IPS-NIHi7 (cell line): ENCODE results near the gene GRID1.
A peak's percentile ranks its signal among the peaks of the same experiment; 100 is the strongest.
"Not testable (repeated sequence)": the region's sequence is repeated elsewhere in the genome, so short reads cannot be mapped to it uniquely, and the experiment has no call there.

ENCODE experiments used
- DNase-seq: peaks from one replicate; pipeline ENCODE4 v3.0.0; 2012; ENCODE audit warnings: mixed read lengths; ENCODE audit errors: extremely low spot score

Gene GRID1

DNA sequence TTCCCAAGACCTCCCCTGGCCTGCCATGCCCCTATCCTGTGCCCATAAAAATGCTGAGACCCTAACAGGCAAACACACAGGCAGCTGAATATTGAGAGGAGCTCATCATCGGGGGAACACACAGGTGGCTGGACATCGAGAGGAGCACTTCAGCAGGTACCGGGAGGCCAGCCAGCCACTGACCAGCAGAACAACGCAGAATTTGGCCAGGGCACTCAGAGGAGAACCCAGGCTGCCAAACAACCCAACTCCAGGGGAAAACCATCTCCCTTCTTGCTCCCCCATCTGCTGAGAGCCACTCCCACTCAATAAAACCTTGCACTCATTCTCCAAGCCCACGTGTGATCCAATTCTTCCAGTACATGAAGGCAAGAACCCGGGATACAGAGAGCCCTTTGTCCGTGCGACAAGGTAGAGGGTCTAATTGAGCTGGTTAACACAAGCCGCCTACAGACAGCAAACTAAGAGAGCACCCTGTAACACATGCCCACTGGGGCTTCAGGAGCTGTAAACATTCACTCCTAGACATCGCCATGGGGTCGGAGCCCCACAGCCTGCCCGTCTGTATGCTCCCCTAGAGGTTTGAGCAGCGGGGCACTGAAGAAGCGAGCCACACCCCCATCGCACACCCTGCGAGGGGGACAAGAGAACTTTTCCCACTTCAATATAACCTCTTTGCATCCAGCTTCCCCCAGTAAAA lies 258.8 kb downstream of the GRID1 start:
- not testable (repeated sequence) for DNase-seq

DNA sequence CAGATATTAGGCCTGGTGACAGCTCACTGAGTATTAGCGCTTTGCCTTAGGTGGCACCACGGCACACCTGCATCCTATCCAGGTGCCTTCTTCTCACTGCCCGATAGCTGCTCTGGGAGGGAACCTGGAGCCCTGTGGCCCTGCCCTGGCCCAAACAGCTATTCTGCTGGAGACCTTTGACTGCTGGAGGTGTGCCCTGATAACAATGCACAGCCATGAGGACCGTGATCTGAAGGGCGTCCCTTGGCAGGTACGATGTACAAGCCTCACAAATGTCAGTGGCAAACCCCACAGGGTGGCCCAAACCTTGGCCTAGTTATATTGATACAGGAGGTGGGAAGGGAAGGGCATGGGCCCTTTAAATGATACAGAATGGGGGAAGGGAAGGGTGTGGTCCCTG lies 259.5 kb downstream of the GRID1 start:
- no peak for DNase-seq

DNA sequence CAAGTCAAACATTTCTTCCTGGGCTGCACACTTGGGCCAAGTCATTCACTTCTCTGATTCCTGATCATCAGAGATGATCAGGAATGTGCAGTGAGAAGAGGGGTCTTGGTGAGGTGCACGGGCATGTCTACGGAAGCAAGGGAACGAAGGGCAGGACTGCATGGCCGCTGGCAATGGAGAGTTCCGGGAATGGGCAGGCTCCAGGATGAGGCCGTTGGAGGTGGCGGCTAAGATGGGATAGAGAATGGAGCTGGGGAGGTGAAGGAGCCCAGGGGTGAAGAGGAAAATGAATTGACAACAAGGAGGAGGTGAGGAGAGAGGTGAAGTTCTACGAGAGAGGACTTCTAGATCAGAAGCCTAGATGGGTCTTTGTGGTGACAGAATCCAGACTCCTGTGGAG lies 260.0 kb downstream of the GRID1 start:
- DNase-seq, result no peak

DNA sequence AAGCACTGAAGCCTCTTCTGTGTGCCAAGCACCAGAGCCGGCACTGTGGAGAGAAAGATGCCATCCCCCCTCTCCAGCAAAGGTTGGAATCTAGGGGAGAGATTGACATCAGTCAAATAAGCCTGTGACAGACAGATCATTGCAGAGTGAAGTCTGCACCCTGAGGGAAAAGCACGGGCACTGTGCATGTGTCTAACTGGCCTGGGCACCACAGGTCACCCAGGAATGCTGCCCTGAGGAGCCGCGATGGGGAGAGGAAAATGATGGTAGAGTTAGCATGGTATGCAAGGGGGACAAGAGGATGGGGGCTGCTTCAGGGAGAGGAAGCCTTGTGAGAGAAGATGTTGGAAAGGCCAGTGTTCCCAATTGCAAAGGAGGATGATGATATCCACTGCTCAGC lies 261.0 kb downstream of the GRID1 start:
- no peak for DNase-seq

DNA sequence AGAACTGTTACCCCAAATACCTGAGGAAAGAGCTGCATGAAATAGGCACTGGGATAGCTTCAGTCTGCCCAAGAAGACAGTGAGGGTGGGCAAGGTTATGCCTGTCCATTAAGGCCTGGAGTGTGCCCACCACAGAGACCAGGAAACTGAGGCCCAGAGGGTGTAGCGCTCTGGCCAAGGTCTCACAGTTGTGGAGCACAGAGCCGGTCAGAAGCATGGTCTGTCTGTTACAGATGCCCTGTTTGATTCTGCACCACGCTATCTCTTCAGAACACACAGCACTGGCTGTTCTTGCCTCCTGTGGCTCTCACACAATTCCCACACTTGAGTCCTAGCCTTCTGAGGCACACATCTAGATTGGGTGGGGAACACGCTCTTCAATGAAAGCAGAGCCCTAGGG lies 261.4 kb downstream of the GRID1 start:
- DNase-seq, result no peak

DNA sequence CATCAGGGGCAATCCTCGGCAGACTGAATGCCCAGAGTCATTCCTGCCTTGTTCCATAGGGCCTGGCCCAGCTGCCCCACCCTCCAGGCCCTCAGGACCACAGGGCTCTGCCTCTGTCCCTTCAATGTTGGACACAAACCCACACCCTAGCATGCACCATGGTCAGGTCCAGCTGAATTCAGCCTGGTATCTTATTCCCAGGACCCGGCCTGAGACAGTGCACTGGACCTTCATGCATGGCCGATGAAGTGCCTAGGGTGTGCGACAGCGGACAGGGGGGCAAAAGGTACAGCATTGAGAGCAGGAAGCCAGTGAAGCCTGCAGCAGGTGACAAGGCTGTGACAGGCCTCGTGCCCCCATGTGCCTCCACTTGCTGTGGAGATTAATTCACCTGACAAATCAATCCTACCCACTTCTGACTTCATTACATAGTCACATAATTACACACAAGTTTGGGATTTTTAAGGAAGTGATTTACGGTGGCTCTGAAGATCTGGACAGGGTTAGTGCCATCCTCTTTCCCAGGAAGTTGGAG lies 261.9 kb downstream of the GRID1 start:
- no peak for DNase-seq

DNA sequence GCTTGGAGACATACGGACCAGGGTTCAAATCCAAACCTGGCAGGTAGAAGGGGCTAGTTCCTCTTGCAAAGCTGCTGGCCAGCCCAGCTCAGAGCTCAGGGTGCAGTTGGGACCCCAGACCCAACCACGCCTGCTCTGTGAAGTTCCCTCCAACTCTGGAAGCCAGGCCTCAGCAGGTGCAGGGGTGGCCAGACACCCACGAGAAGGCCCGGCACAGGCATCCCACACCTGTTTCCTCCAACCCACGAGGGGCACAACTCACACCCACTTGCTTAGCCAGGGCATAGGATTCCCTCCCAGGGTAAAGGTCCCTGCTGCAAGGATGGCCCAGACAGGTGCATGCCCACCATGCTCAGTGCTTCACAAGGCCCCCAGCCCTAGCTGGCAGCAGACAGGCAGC lies 262.4 kb downstream of the GRID1 start:
- no peak for DNase-seq

DNA sequence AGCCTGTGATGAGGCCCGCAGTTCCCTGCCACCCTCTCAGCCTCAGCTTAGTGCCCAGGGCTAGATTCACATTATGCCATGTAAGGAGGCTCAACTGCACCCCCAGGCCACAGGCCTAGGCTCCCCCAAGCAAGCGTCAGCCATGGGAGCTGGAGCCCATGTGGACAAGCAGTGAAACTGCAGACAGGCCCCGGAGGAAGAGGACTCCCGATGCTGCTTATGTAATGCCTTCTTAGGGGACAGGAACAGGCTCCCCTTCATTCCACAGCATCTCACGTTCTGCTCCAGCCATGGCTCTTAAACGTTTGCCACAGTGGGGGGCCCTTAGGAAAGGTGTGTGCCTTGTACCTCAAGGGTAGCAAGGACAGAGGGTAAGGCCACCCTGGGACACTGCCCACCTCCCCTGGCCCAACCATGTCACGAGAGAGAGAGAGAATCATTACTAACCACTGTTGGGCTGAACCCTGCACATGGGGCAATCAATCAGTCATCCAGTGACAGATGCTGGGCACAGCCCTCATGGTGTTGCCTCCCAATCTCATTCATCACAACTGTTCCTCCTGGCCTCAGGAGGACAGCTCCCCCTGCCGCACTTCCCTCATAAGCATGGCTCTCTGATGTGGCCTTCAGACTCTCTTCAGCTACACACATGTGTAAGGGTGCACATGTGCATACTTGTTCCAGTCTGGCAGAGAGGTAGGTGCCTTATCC lies 263.0 kb downstream of the GRID1 start:
- peak; percentile 36 for DNase-seq

DNA sequence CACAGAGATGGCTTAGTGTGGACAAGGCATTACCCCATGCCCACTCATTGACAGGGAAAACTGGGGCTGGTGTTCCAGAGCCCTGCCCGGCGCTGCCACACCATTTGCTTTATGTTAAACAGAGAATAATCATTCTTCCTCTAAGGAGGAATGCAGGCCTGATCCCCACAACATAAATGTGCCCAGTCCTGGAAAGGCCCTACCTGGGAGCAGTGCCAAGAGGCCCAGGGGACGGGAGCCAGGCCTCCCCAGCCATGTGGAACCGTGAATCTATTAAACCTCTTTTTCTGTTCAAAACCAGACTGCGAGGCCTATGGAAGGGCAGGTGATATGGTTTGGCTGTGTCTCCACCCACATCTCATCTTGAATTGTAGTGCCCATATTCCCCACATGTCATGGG lies 264.1 kb downstream of the GRID1 start:
- DNase-seq, result no peak

DNA sequence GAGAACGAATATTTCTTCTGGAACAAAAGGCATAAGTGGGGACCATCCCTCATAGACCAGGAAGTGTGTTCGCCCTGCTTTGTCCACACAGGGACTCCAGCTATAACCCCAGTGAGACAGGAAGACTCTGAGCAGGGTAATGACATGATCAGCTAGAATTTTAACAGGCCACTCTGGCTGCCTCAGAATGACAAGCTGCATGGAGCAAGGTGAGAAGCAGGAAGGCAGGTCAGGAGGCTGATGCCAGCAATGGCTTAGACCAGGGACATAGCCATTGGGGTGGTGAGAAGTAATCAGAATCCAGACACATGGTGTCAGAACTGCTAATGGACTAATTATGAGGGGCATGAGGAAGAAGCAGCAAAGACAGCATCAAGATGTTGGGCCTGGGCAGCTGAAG lies 264.6 kb downstream of the GRID1 start:
- no peak for DNase-seq

DNA sequence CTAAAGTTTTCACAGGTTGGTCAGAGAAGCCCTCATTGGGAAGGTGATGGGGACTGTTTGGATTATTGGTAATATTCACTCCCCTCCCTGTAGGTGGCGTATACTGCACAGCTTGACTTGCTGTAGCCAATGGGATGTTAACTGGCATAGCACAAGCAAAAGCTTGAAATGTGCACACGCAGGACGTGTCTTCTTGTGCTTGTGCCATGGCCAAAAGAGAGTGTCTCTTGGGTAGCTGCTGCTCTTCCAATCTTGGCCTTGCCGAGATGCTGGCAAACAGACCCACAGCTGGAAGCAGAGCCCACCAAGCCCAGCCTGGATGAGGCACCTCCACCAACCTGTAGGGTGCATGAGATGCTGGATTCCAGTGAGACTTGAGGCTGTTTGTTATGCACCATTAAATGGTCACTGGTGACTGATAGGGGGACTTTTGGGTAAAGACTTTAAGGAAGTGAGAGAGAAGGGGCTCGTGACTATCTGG lies 266.0 kb downstream of the GRID1 start:
- DNase-seq, result peak; percentile 77

DNA sequence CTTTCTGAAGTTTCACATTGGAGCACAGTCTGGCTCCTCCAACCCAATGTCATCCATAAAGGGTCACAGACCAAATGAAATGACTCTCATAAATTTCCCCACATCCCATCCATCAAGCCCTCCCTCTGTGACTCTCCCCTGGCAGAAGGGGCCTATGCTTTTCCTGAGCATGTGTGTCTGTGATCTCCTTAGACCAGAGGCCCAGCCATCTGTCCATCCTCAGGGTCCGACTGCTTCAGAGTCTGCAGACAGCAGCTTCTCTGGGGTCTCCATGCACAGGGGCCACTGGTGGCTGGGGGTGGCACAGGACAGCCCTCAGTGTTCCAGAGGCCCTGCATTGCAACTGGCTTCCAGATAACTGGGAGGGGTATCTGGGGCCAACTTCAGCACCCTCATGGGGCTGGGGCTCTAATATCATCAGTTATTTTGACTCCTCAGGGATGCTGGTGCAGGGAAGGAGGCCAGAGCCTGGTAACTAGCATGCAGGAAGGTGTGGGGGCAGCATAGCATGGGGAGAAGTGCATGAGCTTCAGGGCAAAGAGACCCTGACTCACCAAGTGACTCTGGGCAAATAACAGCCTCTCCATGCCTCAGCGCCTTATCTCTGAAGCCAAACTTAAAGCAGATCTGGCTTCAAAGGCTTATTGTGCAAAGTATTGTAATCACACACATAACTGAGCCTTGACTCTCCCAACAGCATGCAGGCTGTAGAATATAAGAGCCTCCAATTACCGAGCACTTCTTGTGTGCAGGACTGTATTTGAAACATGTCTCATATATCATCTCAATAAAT lies 266.9 kb downstream of the GRID1 start:
- DNase-seq, result no peak

DNA sequence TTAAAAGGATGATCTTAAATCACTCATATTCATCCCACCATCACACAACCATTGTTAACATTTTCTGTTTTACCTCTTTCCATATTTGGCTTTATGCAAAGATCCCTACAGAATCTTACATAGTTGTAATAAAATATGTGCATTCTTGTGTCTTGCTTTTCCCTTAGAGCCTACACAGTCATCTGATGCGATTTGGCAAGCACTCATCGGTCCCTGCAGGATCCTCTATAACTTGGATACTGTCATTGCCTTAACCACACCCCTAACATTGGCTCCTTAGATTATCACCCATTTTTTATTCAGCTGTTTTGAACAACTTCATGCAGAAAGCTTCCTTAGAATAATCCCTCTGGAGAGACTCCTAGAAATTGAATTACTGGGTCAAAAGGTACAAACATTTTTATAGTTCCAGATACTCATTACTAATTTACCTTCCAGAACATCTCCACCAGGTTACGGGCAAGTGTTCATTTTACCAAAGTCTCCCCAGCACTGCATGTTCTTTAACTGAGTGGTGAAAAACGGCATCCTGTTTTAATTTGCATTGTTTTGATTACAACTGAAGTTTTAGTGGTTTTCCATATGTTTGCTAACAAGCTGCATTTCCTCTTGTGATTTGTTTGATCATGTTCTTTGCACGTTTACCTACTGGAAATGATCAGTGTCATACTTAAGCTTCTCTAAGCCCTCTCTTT lies 268.3 kb downstream of the GRID1 start:
- DNase-seq, result no peak

DNA sequence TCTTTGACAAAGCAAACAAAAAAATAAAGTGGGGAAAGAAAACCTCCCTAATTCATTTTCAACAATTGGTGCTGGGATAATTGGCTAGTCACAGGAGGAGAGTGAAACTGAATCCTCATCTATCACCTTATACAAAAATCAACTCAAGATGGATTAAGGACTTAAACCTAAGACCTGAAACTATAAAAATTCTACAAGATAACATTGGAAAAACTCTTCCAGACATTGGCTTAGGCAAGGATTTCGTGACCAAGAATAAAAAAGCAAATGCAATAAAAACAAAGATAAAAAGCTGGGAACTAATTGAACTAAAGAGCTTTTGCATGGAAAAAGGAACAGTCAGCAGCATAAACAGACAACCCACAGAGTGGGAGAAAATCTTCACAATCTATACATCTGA lies 271.5 kb downstream of the GRID1 start:
- DNase-seq, result not testable (repeated sequence)

DNA sequence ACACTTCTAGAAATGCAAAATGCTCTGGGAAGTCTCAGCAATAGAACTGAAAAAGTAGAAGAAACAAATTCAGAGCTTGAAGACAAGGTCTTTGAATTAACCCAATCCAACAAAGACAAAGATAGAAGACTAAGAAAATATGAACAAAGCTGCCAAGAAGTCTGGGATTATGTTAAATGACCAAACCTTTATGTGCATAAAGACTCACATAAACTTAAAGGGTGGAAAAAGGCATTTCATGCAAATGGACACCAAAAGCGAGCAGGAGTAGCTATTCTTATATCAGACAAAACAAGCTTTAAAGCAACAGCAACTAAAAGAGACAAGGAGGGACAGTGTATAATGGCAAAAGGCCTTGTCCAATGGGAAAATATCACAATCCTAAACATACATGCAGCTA lies 274.3 kb downstream of the GRID1 start:
- not testable (repeated sequence) for DNase-seq

DNA sequence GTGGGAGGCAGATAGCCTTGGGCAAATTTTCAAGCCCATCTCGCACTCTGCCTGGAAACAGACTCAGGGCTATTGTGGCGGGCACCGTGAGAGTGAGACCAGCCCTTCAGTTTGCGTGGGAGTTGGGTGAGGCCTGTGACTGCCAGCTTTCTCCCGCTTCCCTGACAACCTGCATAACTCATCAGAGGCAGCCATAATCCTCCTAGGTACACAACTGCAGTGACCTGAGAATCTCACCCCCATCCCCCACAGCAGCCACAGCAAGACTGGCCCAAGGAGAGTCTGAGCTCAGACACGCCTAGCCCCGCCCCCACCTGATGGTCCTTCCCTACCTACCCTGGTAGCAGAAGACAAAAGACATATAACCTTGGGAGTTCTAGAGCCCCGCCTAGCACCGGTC lies 275.4 kb downstream of the GRID1 start:
- DNase-seq, result no peak

DNA sequence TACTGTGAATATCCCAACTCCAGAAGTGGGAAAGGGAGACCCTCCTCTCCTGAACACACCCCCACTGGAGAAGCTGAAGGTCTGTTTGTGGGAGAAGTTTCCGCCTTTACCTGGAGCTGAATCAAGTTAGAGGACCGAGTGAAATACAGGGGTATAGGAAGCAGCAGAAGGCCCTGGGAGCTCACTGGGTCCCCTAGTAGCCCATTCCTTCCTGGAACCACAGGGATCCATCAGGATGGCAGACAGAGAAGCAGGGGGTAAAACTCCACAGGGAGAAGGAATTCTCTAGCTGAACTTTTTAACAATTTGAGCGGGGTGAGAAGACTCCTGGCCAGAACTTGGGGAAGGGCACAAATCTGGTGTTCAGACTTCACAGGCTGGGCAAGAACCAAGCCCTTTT lies 275.8 kb downstream of the GRID1 start:
- no peak for DNase-seq

DNA sequence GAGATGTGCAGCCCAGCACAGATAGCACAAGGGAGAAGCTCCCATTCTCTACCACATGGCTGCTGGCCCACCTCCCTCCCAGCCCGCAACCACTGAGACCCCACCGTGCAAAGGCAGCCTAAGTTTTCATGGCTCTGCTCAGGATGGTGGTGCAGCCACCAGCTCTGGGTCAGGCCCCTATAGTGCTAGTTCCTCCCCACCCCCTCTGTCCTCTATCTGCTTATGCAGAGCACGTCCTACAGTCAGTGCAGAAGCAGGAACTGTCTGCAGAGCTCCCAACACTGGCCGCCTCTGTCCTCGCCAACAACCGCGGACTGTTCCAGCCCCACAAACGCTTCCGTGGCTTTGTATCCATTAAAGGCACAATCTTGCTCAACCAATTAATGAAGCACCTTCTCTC lies 278.9 kb downstream of the GRID1 start:
- DNase-seq, result no peak

DNA sequence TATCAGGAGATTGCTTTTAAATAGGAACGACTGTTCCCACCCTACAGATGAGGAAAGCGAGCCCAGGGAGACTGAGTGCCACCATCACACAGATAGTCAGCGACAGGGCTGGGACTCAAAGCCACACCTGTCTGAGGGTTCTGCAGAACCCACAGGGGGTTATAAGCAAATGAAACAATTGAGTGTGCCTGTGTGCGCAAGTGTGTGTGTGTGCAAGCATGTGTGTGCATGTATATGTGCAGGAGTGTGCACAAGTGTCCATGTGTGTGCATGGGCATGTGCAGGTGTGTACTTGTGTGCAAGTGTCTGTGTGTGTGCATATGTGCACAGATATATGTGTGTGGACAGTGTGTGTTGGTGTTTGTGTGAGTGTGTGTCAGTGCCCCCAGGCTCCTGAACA lies 280.2 kb downstream of the GRID1 start:
- DNase-seq, result no peak

DNA sequence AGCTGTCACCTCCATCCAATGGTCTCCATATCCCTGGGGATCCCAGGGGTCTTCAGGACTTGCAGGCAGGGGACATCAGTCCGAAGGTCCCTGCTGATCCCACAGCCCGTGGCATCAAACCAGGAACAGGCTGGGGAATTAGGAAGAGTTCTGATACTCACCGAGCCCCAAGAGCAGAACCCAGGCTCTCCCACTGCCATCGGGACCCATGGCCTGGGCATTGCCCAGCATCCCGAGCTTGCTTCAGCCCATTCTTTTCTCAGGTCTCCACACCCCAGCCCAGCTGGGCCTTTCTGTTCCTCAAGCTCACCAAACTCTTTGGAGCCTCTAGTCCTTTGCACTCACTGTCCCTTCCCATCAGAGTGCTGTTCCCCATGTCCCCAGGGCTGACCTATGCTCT lies 280.9 kb downstream of the GRID1 start:
- no peak for DNase-seq

DNA sequence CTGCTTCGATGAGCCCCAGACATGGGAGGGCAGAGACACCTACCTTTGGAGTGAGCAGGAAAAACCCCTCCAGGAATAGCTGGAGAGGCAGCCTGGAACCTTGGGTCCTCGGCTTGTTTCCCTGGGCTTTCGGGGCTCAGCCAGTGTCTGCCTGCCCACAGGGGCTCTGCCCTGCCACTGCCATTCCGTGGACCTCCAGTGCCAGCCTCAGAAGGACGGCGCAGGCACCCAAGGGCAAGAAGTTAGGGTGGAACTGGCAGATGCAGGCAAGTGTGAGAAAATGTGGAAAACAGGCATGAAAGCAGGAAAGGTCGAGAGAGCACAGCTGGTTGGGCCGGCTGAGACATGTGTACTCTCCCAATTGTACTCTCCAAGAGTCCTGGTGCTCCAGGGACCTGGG lies 281.5 kb downstream of the GRID1 start:
- DNase-seq, result no peak

DNA sequence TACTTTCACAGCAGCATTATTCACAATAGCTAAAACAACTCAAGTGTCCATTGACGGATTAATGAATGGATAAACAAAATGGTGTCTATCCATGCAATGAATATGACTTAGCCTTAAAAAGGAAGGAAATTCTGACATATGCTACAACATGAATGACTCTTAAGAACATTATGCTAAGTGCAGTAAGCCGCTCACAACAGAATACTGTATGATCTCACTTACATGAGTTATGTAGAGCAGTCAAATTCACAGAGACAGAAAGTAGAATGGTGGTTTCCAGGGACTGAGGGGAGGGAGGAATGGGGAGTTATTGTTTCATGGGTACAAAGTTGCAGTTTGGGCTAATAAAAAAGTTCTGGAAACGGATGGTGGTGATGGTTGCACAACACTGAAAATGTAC lies 282.0 kb downstream of the GRID1 start:
- DNase-seq, result no peak
